HG02759 (cell line): ENCODE data around the gene DMXL2.

Source experiments
- ATAC-seq: cut with Tn5 transposase; IDR thresholded peaks from one replicate; pipeline ENCODE4 v1.9.1; 2021; ENCODE audit warnings: mild to moderate bottlenecking, moderate library complexity; ENCODE audit not compliant: unreplicated experiment

Gene DMXL2

GRCh38 chr15:51414256-51414860, 208.2 kb downstream of the DMXL2 start:
- no peak for ATAC-seq

- ATAC-seq = no peak
Measured at GRCh38 chr15:51405693-51406523, 216.7 kb downstream of the DMXL2 start.

GRCh38 chr15:51403946-51404695, 218.4 kb downstream of the DMXL2 start:
- ATAC-seq = no peak

- no peak for ATAC-seq
Measured at GRCh38 chr15:51403072-51403878, 219.3 kb downstream of the DMXL2 start.

GRCh38 chr15:51401872-51402517, 220.6 kb downstream of the DMXL2 start:
- ATAC-seq = no peak

GRCh38 chr15:51401051-51401780, 221.4 kb downstream of the DMXL2 start:
- ATAC-seq = no peak

- ATAC-seq = no peak
Measured at GRCh38 chr15:51398626-51399025, 223.9 kb downstream of the DMXL2 start.
